RCC 7860 (cell line): ENCODE measurements around the gene ZNF473.
"Not testable (repeated sequence)": the region's sequence is repeated elsewhere in the genome, so short reads cannot be mapped to it uniquely, and the experiment has no call there.

Experiments used
- DNase-seq: peaks from one replicate; pipeline ENCODE4 v3.0.0-alpha.2; 2015; ENCODE audit warnings: low spot score
- FAIRE-seq: peaks from 2 replicates; lab custom pipeline; 2012; peaks lifted over from hg19 to GRCh38; lab: Jason Lieb, UNC

The ZNF473 gene

DNA sequence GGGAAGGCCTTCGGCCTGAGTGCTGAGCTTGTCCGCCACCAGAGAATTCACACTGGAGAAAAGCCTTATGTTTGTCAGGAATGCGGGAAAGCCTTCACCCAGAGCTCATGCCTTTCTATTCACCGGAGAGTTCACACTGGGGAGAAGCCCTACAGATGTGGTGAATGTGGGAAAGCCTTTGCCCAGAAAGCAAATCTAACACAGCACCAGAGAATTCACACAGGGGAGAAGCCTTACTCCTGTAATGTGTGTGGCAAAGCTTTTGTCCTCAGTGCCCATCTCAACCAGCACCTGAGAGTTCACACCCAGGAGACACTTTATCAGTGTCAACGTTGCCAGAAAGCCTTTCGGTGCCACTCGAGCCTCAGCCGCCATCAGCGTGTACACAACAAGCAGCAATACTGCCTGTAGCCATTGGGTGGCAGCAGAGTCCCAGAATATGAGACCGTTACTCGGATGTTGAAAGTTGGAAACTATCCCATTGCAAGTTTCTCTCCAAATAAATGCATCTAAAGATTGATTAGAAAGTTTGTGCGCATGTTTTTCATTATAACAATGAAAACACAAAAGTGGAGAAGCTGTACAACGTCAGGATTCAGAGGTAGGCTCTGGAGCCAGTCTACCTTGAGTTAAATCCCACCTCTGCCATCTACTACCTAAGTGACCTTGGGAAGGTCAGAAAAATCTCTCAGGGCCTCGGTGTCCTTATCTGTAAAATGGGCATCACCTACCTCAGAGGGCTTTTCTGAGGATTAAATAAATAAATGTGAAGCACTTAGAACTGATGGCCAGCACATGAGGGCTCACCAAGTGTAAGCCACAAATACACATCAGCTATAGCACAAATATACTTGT is 21.1 kb downstream of the ZNF473 start:
- no peak for DNase-seq
- FAIRE-seq = no peak

DNA sequence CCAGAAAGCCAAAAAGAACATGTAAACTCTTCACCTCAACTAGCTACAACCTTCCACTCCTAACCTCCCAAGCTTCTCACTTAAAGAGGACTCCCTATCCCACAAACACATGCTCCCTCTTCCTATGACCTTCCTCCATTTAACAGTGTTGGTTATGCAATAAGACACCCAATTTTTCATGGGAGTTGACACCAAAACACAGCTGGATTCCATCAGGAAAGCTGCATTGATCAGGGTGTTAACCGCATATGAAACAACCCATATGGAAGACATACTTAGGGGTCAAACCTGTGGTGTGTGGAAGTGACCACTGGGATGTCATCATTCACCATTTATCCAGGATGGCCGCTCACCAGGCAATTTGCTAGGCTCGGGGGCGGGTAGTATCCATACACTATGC is 21.9 kb downstream of the ZNF473 start:
- no peak for FAIRE-seq
- no peak for DNase-seq

DNA sequence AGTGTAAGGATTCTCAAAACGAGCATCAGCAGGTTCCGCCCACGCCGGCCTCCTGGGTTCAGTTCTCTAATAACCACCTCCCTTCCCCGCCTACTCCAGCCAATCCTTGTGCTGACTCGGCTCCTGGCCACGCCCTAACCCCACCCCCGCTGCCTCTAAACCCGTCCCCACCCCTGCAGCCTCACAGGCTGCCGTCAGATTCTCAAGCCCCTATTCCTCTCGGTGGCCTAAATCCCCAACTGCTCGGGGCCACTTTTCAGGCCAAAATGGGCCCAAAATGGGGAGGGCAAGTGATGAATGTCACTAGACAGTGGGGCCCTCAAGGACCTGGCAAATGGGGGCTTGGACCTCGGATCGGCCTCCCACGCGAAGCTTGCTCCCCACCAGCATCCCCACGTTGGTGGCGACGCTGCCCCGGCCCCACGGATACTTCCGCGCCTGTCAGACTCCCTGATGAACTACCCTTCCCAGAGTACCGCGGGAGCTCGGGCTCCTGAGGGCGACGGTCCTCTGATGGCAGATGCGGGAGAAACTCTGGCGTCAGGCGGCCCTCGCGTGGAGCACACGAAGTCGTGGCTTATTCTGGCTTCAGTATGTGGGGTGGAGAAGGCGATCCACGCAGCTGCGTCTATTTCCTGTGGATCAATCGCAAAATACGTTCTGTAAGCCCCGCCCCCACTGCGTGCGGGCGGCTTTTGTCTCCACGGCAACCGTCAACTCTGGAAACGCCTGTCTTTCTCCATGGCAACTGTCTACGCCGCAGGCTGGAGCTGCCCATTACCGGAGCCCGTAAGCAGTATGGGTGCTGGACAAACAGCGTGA is 24.8 kb downstream of the ZNF473 start:
- no peak for DNase-seq
- FAIRE-seq = no peak

DNA sequence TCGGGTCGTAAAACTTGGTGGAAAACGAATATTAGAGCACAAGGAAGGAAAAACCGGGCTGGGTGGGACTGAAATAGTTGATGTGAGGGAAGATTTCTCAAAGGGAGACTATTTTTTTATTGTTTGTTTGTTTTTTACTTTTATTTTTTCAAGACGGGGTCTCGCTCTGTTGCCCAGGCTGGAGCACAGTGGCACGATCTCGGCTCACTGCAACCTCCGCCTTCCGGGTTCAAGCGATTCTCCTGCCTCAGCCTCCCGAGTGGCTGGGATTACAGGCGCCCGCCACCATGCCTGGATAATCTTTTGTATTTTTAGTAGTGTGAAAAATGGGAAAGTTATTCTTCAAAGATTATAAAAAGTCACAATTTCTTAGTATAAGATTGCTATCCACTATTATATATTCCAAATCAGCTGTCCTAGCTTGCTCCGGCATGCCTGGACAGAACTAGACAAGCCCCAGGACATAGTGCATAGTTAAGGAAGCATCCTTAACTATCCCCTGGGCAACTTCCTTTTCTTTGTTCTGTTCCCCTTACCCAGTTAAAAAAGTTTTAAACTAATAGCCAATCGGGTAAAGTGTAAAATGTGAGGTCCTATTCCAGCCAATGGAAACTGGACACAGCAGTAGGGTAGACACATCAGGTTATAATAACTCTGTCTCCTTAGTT is 25.6 kb downstream of the ZNF473 start:
- DNase-seq = not testable (repeated sequence)

DNA sequence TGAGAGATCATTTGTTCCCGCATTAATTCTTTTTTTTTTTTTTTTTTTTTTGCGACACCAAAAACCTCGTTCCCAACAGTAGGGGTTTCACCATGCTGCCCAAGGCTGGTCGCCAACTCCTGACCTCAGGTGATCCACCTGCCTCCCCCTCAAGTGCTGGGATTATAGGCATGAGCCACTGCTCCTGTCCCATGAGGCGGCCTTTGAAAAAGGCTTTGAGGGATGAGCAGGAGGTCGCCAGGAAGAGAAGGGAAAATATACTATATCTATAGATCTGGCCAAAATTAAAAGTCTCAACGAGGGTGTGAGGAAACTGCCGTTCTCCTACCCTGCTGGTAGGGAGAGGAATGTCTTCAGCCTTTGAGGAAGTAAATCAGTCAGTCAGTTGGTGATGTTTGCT is 26.2 kb downstream of the ZNF473 start:
- FAIRE-seq (no peak), DNase-seq (no peak)

More for the DNA sequence above, 25.6 kb downstream of the ZNF473 start:
- not testable (repeated sequence) for FAIRE-seq

DNA sequence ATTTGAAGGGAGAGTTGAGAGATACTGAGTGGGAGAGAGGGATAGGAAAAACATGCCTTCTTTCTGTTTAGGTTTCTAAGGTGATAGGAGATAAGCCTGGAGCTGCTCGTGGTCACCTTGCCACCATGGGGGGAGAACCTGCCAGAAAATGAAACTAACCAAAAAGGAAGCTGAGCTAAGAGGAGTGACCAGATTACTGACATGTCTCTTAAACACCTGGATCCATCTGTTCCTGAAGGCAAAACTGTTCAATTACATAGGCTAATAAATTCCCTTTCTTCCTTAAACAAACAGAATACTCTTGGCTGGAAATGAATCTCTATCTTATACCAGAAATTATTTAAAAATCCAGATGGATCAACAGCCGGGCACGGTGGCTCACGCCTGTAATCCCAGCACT is 27.3 kb downstream of the ZNF473 start:
- FAIRE-seq (no peak), DNase-seq (no peak)

DNA sequence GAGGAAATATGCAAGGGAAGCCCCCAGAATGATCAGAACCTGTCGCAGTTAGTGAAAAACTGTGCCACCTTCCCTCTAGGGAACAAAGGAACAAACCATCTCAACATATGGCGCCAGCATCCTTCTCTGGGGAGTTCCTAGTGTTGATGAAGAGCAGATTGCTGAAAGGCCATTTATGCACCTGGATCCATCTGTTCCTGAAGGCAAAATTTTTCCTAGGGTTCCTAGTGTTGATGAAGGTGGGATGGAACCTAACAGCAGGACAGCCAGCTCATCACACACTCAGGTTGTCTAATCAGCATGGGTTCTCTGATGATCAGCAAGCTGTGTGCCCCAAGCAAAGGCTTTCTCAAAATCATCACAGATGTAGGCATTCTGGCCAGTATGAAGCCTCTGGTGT is 32.6 kb downstream of the ZNF473 start:
- DNase-seq (no peak), FAIRE-seq (no peak)

DNA sequence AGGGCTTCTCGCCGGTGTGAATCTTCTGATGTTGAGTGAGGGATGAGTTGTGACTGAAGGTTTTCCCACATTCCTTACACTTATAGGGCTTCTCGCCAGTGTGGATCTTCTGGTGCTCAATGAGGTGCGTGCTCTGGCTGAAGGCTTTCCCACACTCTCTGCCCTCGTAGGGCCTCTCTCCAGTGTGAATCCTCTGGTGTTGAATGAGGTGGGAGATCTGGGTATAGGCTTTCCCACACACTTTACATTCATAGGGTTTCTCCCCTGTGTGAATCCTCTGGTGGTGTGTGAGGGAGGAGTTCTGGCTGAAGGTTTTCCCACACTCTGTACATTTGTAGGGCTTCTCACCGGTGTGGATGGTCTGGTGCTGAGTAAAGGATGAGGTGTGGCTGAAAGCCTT is 33.2 kb downstream of the ZNF473 start:
- FAIRE-seq (no peak), DNase-seq (no peak)

DNA sequence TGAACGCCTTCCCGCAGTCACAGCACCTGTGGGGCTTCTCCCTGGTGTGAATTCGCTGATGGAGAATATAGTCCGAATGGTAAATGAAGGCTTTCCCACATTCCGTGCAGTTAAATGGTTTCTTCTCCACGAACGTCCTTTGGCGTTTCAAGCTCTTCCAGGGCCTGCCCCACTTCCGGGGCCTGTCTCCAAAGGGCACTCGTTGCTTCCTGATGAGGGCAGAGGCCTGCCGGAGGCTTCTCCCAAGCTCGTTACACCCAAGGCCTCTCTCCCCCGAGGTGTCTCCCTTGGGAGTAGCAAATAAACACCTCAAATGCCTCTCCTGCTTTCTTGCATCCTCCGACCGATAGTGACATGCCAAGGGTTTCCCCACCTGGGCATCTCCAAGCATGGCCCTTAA is 34.3 kb downstream of the ZNF473 start:
- FAIRE-seq (no peak), DNase-seq (no peak)

DNA sequence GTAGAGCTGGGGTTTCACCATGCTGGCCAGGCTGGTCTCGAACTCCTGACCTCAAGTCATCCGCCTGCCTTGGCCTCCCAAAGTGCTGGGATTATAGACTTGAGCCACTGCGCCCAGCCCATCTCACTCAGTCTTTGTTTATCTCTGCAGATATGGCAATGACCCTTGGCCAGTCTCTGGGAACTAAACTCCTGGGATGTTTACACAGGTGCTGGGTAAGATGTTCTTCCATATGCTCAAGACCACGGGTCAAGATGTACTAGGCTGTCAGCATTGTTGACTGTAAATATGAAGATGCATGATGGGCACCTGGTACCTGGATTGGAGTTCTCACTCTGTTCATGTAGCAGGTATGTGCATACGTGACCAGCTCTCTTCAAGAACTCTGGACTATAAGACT is 35.8 kb downstream of the ZNF473 start:
- FAIRE-seq (no peak), DNase-seq (no peak)

DNA sequence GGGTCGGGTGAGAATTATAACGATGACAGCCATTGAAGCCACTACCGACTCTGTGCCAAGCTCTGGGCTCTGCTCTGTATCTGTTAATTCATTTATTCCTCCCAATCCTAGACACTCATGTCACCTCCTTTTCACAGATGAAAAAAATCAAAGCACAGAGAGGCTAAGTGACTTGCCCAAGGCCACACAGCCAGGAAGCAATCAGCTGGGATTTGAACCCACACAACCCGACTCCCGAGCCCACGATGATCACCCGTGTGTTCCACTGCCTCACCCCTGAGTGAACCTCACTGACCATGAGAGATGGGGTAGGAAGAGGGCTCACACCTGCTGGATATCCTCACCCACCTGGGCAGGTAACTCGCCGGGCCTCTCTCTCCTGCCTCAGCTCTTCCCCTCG is 40.1 kb downstream of the ZNF473 start:
- FAIRE-seq (no peak), DNase-seq (no peak)

DNA sequence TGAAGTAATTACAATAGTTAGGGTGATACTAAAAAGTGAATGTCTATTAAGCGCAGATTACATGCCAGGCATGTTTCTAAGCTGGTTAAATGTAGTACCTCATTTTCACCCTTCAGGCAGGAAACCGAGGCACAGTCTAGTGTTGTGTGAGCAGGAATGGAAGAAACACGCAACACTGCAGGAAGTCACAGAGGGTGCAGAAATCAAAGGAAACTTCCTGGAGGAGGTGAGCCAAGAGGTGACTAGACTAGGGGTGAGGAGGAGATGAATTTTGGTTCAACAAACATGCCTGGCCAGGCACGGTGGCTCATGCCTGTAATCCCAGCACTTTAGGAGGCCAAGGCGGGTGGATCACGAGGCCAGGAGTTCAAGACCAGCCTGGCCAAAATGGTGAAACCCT is 41.8 kb downstream of the ZNF473 start:
- FAIRE-seq (no peak), DNase-seq (no peak)

DNA sequence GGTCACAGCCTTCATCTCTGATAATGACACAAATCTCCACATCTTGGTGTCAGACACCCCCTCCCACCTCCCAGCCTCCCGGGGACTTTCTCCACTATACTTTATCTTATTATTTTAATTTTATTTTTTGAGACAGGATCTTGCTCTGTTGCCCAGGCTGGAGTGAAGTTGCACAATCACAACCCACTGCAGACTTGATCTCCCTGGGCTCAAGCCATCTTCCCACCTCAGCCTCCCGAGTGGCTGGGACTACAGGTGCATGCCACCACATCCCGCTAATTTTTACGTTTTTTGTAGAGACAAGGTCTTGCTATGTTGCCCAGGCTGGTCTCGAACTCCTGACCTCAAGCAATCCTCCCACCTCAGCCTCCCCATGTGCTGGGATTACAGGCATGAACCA is 42.6 kb downstream of the ZNF473 start:
- FAIRE-seq, DNase-seq: not testable (repeated sequence)

DNA sequence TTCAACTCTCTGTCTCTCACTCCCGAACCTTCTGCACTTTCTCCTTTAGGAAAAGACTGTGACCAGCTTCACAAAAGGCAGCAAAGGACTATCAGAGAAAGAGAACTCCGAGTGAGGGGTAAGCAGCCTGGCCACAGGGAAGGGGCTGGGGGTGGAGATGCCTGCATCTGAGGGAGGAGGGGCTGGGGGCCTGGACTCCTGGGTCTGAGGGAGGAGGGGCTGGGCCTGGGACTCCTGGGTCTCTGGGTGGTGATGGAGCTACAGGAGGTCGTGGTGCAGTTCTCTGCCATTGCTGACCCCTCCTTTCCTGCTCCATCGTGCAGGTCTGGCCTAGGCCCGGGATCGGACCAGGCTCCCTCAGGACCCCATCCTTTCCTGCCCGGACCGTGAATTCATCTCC is 49.3 kb downstream of the ZNF473 start:
- DNase-seq, FAIRE-seq: not testable (repeated sequence)

DNA sequence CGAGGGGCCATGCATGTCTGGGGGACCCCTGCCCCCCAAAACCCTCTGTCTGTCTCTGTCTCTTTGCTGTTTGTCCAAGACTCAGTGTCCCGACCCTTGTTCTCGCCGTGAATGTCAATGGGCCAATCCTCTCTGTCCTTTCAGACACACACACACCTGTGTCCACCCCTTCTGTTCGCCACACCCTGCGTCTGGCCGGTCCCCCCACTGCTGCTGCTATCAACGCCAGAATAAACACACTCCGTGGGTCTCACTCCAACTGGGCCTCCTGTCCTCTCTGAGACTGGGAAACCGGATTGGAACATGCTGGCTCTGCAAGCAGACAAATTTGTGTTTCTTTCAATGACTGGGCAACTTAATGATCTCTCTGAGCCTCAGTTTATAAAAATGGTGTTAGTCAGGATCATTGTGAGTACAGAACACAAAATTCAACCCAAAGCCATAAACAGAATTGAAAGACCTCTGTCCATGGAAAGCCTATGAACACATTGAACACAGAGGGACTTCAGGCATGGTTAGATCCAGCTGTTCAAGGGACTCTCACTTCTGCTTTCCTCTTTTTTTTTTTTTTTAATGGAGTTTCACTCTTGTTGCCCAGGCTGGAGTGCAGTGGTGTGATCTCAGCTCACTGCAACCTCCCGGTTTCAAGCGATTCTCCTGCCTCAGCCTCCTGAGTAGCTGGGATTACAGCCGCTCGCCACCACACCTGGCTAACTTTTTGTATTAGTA is 50.0 kb downstream of the ZNF473 start:
- FAIRE-seq, DNase-seq: not testable (repeated sequence)

DNA sequence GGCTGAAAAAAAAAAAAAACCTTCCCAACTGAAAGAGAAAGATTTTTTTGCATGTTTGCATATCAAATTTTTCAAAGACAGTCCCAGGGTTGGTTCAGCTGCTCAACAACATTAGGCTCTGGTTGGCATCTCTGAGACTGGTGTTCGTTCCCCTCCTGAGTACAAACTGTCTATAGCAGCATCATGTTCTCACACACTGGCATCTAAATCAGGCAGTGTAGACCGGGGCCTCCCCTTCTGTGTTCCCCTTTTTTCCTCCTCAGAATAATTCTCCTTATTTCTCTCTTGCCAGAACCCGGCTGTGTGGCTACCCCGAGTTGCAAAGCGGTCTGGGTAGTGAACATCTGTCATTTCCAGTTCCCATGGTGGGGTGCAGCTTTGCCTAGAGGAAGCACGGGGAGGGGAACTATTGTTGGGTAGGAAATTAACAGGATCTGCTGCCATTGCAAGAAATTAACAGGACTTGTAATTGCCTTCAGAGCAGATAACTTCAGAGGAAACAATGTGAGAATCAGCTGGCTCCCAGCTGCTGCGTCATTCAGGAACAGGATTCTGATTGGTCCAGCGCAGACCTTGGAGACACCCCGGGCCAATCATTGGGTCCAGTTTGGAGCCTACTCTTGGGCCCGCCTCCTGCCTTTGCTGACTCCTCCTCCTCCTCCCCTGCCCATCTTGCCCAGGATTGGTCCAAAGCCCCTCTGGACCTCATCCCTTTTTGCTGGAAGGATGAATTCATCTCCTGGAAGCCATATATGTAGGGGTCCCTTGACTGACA is 51.0 kb downstream of the ZNF473 start:
- FAIRE-seq, DNase-seq: not testable (repeated sequence)

DNA sequence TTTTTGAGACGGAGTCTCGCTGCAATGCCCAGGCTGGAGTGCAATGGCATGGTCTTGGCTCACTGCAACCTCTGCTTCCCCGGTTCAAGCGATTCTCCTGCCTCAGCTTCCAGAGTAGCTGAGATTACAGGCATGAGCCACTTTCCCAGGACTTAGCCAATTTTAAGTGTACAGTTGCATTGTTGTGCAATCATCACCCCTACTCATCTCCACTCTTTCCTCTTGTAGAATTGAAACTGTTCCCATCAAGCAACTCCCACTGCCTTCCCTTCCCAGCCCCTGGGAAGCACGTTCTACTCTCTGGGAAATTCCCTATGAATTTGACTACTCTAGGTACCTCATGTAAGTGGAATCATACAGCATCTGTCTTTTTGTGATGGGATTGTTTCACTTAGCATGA is 53.2 kb downstream of the ZNF473 start:
- not testable (repeated sequence) for FAIRE-seq, DNase-seq

DNA sequence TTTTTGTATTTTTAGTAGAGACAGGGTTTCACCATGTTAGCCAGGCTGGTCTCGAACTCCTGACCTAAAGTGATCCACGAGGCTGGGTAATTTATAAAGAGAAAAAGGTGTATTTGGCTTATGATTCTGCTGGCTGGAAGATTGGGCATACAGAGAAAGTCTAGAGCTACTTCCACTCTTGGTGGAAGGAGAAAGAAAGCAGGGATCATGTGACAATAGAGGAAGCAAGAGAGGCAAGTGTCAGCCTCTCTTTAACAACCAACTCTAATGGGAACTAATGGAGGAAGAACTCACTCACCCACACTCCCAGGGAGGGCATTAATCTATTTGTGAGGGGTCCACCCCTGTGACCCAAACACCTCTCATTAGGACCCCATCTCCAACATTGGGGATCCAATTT is 58.6 kb downstream of the ZNF473 start:
- FAIRE-seq, DNase-seq: not testable (repeated sequence)

DNA sequence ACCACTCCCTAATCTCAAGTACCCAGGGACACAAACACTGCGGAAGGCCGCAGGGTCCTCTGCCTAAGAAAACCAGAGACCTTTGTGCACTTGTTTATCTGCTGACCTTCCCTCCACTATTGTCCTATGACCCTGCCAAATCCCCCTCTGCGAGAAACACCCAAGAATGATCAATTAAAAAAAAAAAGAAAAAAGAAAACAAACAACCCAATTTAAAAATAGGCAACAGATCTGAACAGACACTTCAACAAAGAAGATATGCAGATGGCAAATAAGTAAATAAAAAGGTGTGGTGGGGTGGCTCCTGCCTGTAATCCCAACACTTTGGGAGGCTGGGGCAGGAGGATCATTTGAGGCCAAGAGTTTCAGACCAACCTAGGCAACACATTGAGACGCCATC is 61.3 kb downstream of the ZNF473 start:
- DNase-seq = not testable (repeated sequence)

DNA sequence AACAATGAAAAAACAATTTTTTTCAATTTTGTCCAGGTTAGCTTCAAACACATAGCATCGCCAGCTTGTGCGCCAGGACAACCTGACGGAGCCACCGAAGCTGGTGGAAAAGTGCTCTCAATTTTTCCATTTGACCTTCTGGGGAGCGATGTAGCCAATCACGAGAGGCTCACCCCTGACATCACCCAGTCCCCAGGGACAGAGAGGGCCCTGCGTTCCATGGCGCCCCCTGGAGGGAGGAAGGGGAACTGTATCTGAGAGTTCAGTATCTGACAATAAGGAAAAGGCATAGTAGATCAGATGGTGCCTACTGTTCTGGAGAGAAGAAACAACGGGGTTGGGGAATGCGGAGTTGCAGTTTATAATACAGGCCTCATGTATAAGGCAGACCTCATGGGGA is 64.9 kb downstream of the ZNF473 start:
- DNase-seq, FAIRE-seq: not testable (repeated sequence)

More for the DNA sequence above, 61.3 kb downstream of the ZNF473 start:
- FAIRE-seq = not testable (repeated sequence)
